Tibial nerve (tissue), 4 donors: ENCODE measurements around the gene CCDC63. TPM values are rescaled to one million over a fixed set of nuclear protein-coding genes. Genes with fewer than 3 reads are reported as not detected.

ENCODE experiments used
- DNase-seq, 2 donors: peaks; one replicate each; pipeline ENCODE4 v3.0.0-alpha.2; 2019; ENCODE audit warnings: low spot score in 2 of 2
- H3K27ac ChIP-seq, 4 donors: fragments of 200-600 bp; sonication (generic) in 3 of 4; one replicate each; pipeline ENCODE4 v1.5.1; 2017 to 2019; ENCODE audit warnings: mild to moderate bottlenecking in 1 of 4
- H3K27me3 ChIP-seq, 2 donors: fragments of 200-600 bp; sonication (generic) in 1 of 2; one replicate each; pipeline versions ENCODE4 v1.5.1 to v1.6.0; 2017 to 2019
- H3K36me3 ChIP-seq, 3 donors: fragments of 200-600 bp; sonication (generic); one replicate each; pipeline ENCODE4 v1.5.1; 2018 to 2019
- H3K4me1 ChIP-seq, 4 donors: fragments of 200-600 bp; sonication (generic) in 3 of 4; one replicate each; pipeline ENCODE4 v1.5.1; 2017 to 2019
- H3K4me3 ChIP-seq, 4 donors: fragments of 200-600 bp; sonication (generic) in 3 of 4; one replicate each; pipeline ENCODE4 v1.5.1; 2017 to 2019; ENCODE audit warnings: mild to moderate bottlenecking in 1 of 4, moderate library complexity in 1 of 4
- H3K9me3 ChIP-seq, 4 donors: fragments of 200-600 bp; sonication (generic) in 3 of 4; one replicate each; pipeline ENCODE4 v1.5.1; 2017 to 2019
- EP300 ChIP-seq, 2 donors: sonication (generic); formaldehyde crosslinking; IDR thresholded peaks; one replicate each; pipeline ENCODE4 v1.6.1; 2017; ENCODE audit warnings: antibody characterized with exemption in 2 of 2, mild to moderate bottlenecking in 1 of 2
- POLR2A ChIP-seq, 2 donors: fragments of 450-650 bp; IDR thresholded peaks; one replicate each; pipeline ENCODE4 v1.6.1; 2017; ENCODE audit warnings: antibody characterized with exemption in 2 of 2, mild to moderate bottlenecking in 2 of 2, moderate library complexity in 2 of 2
- WGBS, 2 donors: methylation state at CpG; one replicate each; pipeline ENCODE4 v1.1.5; 2018; 5-methylcytosine and 5-hydroxymethylcytosine counted together
- total RNA-seq, 4 donors: library from RNA; depleted of rRNA; stranded (reverse); fragments of >200 nt; gene quantifications; one replicate each; pipeline ENCODE4 v1.1.0, GENCODE V29; 2016
- TF ChIP-seq, protein P1 (sequence below), 5 experiments: fragments of 200-600 bp in 3 of 5; fragments of 450-650 bp in 2 of 5; sonication (generic) in 3 of 5; IDR thresholded peaks; one replicate each; pipeline ENCODE4 v1.5.1; 2016 to 2019; ENCODE audit warnings: antibody characterized with exemption in 5 of 5, mild to moderate bottlenecking in 3 of 5, moderate library complexity in 2 of 5

CCDC63 gene
- total RNA-seq, 4 donors from 2014 or later, result not detected

GRCh38 chr12:110936367-110937103, 89.7 kb downstream of the CCDC63 start:
- 20 to 28% methylated on average over 13 of the region's 13 CpGs for WGBS, 2 donors
- peaks cover 0 to 7% (median 0%) of the 10 kb centered on the region in 4 donors for H3K4me1 ChIP-seq
- TF ChIP-seq, protein P1, sequence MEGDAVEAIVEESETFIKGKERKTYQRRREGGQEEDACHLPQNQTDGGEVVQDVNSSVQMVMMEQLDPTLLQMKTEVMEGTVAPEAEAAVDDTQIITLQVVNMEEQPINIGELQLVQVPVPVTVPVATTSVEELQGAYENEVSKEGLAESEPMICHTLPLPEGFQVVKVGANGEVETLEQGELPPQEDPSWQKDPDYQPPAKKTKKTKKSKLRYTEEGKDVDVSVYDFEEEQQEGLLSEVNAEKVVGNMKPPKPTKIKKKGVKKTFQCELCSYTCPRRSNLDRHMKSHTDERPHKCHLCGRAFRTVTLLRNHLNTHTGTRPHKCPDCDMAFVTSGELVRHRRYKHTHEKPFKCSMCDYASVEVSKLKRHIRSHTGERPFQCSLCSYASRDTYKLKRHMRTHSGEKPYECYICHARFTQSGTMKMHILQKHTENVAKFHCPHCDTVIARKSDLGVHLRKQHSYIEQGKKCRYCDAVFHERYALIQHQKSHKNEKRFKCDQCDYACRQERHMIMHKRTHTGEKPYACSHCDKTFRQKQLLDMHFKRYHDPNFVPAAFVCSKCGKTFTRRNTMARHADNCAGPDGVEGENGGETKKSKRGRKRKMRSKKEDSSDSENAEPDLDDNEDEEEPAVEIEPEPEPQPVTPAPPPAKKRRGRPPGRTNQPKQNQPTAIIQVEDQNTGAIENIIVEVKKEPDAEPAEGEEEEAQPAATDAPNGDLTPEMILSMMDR (IDR thresholded peaks at IDR 0.05), result no peak
- TF ChIP-seq EP300 (IDR thresholded peaks at IDR 0.05), result no peak
- TF ChIP-seq POLR2A (IDR thresholded peaks at IDR 0.05), result no peak
- DNase-seq, result no peak
- H3K27ac ChIP-seq, result no peak overlapping the region
- H3K27me3 ChIP-seq, result peaks cover 0 to 12% of the 10 kb centered on the region in 2 donors
- peaks cover 0 to 3% (median 0%) of the 10 kb centered on the region in 4 donors for H3K9me3 ChIP-seq
- no peak overlapping the region for H3K4me3 ChIP-seq
- no peaks in the 10 kb centered on the region for H3K36me3 ChIP-seq

DNA sequence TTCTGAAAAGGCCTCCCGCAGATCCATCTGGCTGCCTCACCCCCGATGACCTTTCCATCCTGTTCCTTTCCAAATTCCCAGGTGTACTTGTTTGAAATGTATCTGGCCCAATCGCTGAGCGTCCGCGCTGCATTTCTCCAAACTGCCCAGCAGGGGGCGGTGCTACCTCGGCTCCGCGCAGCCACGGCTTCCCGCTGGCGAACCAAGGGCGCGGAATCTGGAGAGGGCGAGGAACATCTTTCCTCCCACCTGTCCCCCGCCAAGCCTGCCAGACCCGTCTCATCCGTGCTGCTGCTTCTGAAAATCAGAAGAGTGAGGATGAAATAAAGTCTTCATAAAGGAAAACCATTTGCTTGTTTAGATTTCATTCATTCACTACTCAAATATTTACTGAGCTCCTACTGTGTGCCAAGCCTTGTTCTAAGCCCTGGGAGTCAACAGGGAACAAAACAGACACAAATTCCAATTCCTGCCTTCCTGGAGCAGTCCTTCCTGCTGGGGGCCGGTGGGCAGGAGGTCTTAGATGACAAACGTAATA, 90.4 kb downstream of the CCDC63 start:
- no peak overlapping the region for H3K4me3 ChIP-seq
- H3K9me3 ChIP-seq, result peaks cover 0 to 4% (median 0%) of the 10 kb centered on the region in 4 donors
- WGBS, 2 donors, result 5 to 6% methylated on average over 21 of the region's 21 CpGs
- H3K4me1 ChIP-seq, result peaks cover 0 to 7% (median 0%) of the 10 kb centered on the region in 4 donors
- TF ChIP-seq, protein P1 (IDR thresholded peaks at IDR 0.05), result peak; percentile 66 to 82 (median 73)
- no peak for TF ChIP-seq POLR2A (IDR thresholded peaks at IDR 0.05)
- DNase-seq, result peak; percentile 15 to 22
- no peak overlapping the region for H3K27ac ChIP-seq
- peaks cover 0 to 9% of the 10 kb centered on the region in 2 donors for H3K27me3 ChIP-seq
- H3K36me3 ChIP-seq, result no peaks in the 10 kb centered on the region

- peaks cover 0 to 7% (median 0%) of the 10 kb centered on the region in 4 donors for H3K4me1 ChIP-seq
- H3K36me3 ChIP-seq, result no peaks in the 10 kb centered on the region
- DNase-seq, result no peak
- H3K9me3 ChIP-seq, result peaks cover 0 to 8% (median 0%) of the 10 kb centered on the region in 4 donors
- TF ChIP-seq, protein P1 (IDR thresholded peaks at IDR 0.05), result no peak
- TF ChIP-seq EP300 (IDR thresholded peaks at IDR 0.05) (no peak), POLR2A (IDR thresholded peaks at IDR 0.05) (no peak)
- H3K27ac ChIP-seq, result no peak overlapping the region
- WGBS, 2 donors, result 78 to 95% methylated on average over 4 of the region's 4 CpGs
- no peak overlapping the region for H3K4me3 ChIP-seq
- peaks cover 0 to 9% of the 10 kb centered on the region in 2 donors for H3K27me3 ChIP-seq
Observed at GRCh38 chr12:110940296-110940695, 93.5 kb downstream of the CCDC63 start.

DNA sequence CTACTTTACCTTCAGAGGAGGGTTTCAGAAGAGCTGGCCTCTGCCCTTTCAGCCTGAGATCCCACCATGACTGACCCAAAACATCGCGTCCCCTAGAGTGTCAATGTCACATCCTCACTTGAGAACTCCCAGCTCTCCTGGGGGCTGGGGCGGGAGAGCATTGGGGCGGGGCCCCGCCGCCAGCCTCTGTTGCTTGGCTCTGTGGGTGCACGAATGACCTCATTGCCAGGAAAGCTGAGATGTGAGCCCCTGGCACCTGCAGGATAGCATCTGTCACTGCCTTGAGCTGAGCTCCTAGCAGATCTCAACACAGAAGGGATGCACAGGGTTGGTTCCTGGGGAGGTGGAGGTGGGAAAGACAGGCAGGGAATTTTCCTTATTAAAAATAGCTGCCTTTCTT, 94.1 kb downstream of the CCDC63 start:
- Histone ChIP-seq H3K27me3 (peaks cover 0 to 9% of the 10 kb centered on the region in 2 donors), H3K9me3 (peaks cover 0 to 14% (median 2%) of the 10 kb centered on the region in 4 donors), H3K27ac (no peak overlapping the region), H3K4me3 (no peak overlapping the region), H3K36me3 (no peaks in the 10 kb centered on the region), H3K4me1 (peaks cover 0 to 7% (median 0%) of the 10 kb centered on the region in 4 donors)
- TF ChIP-seq EP300 (IDR thresholded peaks at IDR 0.05) (no peak), POLR2A (IDR thresholded peaks at IDR 0.05) (no peak)
- TF ChIP-seq, protein P1 (IDR thresholded peaks at IDR 0.05), result no peak
- no peak for DNase-seq
- WGBS, 2 donors, result 74 to 88% methylated on average over 3 to 7 of the region's 7 CpGs

DNA sequence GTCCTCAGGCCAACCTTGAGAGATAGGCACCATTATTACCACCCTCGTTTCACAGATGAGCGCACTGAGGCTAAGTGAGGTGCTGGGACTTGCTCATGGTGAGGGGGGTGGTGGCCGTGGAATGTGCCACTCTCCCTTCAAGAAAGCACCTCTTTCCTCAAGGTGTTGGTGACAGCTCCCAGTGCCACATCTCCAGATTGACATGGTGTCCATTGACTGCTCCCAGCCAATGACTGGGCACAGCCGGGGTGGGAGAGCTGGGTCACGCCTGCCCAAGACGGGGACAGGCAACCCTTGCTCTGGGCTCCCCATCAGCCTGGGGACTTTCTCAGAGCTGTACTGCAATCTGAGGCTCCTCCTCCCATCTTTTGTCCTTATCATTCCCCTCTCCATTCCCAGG, 94.6 kb downstream of the CCDC63 start:
- no peak for TF ChIP-seq POLR2A (IDR thresholded peaks at IDR 0.05)
- TF ChIP-seq, protein P1 (IDR thresholded peaks at IDR 0.05), result no peak
- TF ChIP-seq EP300 (IDR thresholded peaks at IDR 0.05), result no peak
- no peak overlapping the region for H3K27ac ChIP-seq
- H3K9me3 ChIP-seq, result peaks cover 0 to 18% (median 2%) of the 10 kb centered on the region in 4 donors
- no peak for DNase-seq
- no peak overlapping the region for H3K4me3 ChIP-seq
- 85% methylated on average over 6 of the region's 6 CpGs for WGBS, 2 donors
- no peaks in the 10 kb centered on the region for H3K36me3 ChIP-seq
- peaks cover 0 to 7% (median 0%) of the 10 kb centered on the region in 4 donors for H3K4me1 ChIP-seq
- H3K27me3 ChIP-seq, result peaks cover 0 to 9% of the 10 kb centered on the region in 2 donors
